NCI-H1694 (cell line): ENCODE measurements around the gene OR2M5.

Experiments
- DNase-seq: peaks from one replicate; lab custom pipeline; 2025; lab: John Stamatoyannopoulos, UW

The OR2M5 gene, protein sequence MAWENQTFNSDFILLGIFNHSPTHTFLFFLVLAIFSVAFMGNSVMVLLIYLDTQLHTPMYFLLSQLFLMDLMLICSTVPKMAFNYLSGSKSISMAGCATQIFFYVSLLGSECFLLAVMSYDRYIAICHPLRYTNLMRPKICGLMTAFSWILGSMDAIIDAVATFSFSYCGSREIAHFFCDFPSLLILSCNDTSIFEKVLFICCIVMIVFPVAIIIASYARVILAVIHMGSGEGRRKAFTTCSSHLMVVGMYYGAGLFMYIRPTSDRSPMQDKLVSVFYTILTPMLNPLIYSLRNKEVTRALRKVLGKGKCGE

DNA sequence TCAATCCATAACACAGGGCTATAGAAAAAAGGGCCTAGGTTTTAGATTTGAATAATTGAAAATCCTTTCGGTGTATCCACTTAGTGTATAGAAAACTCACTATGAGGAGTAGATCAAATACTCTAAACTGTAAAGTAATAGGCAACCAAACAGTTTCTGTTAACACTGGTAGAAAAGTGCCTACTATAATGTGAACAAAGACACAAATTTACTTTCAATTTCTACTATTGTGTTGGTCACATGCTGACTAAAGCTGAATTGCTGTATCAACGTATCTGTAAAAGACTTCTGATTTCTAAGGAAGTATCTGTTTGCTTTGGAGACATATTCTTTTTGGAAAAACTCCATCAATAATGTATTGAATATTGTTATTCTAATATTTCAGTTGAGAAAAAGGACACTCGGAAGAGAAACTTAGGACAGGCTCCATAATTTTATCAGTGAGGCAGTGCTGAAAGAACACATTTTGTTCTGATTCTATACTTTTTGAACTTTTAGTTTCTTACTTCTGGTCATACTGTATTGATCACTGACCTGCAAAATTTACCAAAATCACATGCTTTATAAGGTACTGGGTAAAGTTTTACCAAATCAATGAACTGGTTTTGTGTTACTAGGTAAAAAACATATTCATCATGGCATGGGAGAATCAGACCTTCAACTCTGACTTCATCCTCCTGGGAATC is at the start of gene OR2M5:
Gene OR2M5 (plus strand): TSS at position 636 of the 686 bp plus-strand sequence. CDS start 0 bp downstream, at position 636.
- no peak for DNase-seq

DNA sequence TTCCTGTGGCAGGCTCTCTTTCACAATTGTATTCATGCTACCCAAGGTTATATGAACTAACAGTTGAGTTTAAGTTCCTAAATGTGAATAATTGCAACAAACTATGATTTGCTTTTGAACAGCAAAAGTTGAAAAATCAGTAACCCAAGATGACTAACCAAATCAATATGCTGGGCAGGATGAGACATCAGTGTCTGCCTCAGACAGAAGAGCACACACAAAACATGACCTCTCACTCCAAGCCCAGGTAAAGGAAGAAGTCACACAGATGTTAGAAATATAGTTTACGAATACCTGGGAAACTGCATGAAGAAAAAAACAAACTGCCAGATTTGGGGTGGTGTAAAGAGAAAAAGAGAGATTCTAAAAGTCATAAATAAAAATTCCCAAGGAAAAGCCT is 46.4 kb upstream of the OR2M5 start:
- no peak for DNase-seq

DNA sequence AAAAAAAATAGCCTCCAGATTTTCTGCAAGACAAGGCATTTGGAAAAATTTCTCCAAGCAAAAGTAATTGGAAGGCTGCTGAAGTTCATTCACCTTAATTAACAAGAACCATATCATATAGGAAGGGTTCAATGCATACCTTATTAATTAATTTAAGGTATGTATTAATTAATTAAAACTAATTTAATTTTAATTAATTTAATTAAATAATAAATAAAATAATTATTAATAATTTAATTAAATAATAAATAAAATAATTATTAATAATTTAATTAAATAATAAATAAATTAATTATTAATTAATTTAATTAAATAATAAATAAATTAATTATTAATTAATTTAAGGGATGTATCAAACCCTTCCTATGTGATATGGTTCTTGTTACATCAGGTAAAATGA is 42.1 kb upstream of the OR2M5 start:
- no peak for DNase-seq

DNA sequence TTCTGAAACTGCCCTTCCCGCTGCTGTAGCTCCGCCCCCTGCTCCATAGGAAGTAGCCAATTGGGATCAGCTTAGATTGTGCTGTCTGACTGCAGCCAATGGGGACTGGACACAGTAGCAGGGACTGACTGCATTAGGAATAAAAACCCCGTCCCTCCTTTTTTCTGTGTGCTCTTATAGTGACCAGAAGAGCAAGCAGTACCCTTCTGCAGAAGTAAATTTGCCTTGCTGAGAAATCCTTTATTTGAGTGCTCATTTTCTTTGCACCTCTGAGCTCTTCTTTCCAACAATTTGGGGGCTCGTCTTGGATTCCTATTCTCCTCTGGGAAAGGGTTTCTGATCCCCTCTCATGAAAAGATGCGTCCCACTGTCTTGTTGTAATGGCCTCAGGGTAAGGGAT is 33.8 kb upstream of the OR2M5 start:
- no peak for DNase-seq

DNA sequence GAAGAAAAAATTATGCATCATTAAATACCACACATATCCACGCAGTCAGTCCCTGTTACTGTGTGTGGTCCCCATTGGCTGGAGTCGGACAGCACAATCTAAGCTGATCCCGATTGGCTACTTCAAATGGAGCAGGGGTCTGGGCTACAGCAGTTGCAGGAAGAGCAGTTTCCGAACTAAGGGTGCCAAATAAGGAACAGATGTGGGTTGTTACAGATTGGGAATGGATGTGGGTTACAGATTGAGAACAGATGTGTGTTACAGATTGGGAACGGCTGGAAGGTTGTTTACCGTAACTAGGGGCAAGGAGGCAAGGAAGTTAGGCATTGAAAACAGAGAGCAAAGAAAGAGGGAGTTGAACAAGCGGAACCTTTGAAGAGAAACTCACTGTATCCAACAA is 30.1 kb upstream of the OR2M5 start:
- DNase-seq = no peak

DNA sequence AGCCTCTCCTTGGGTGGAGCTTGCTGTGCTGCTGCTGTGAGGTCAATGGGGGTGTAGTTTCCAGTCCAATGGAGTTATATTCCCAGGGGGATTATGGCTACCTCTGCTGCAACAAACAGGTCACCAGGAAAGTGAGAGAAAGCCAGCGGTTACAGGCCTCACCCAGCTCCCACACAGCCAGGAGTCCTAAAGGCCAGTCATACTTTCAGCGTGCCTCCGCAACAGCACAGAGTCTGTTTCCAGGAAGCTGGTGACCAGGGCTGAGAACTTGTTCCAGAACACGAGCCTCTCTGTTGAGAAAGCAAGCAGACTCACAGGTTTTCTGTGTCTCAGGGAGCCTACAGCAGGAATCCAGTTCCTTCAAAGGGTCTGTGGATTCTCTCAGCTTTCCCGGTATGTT is 17.3 kb upstream of the OR2M5 start:
- no peak for DNase-seq

DNA sequence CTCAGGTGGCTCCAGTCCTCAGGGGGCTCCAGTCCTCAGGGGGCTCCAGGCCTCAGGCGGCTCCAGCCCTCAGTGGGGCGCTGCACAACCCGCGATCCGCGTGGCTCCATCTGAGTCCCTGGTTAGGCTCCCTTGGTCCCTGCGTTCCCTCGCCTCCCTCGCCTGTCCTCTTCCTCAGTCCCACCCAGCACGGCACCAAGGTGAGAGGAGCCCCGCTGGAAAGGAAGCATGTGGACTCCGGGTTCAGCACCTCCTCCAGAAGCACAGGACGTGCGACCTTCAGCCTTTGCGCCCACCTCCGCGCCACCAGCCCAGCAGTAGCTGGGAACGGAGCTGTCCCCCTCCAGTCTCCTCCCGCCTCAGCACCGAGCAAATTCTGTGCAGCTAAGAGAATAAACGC is 8.1 kb upstream of the OR2M5 start:
- DNase-seq = no peak

DNA sequence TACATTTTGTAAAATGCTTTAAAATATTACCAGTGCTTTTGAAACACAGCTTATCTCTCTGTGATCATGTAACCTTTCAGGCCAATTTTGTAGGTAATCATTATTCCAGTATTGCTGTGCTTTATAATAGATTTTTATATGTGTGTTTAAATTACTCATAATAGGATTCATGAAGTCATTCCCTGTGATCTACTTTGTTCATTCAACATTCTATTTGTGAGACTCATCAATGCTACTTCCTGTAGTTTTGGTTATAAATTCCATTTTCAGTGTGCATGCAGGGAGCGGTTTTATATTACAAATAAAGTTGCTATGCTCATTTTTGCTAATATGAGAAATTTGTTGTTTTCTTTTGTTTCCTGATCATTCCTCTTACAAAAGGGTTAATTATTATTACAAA is 4.1 kb upstream of the OR2M5 start:
- DNase-seq = no peak

DNA sequence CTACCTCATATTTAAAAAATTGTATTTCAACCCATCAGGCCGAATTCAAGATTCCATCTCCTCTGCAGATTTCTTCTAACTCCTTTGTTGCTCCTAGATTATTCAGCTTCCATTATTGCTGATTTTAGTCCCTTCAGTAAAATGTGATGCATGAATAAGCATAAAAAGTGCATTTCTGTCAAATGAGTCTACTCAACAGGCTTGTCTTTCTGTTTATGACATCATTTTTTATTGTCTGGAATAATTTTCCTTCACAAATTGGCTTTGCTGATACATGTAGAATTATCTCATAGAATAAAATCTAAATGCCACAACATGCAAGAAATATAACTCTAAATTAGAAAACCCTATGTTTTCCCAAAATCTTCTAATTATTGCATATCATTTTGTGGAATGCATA is 1.6 kb upstream of the OR2M5 start:
- no peak for DNase-seq

DNA sequence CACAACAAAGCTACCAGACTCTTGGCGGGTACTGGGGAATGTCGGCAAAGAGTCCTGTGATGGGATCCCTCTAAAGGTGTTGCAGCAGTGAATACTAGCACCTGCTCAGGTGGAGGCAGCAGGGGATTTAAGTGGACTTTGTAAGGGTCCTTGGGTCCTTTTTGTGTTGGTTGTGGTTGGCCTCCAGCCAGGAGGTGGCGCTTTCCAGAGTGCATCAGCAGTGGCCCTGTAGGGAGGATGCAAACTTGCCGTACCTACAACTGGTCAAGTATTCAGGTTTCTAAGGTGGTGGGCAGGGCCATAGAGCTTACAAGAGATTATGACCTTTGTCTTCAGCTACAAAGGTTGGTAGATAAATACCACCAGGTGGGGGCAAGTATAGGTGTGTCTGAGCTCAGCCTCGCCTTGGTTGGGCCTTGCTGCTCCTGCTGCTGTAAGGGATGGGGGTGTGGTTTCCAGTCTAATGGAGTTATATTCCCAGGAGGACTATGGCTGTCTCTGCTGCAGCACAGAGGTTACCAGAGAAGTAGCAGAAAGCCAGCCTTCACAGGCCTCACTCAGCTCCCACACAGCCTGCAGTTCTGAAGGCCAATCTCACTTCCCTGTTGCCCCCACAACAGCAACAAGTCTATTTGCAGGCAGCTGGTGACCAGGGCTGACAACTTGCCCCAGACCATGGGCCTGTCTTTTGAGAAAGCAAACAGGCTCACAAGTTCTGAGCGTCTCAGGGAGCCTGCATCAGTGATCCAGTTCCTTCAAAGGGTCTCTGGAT is 7.3 kb downstream of the OR2M5 start:
- DNase-seq = no peak

DNA sequence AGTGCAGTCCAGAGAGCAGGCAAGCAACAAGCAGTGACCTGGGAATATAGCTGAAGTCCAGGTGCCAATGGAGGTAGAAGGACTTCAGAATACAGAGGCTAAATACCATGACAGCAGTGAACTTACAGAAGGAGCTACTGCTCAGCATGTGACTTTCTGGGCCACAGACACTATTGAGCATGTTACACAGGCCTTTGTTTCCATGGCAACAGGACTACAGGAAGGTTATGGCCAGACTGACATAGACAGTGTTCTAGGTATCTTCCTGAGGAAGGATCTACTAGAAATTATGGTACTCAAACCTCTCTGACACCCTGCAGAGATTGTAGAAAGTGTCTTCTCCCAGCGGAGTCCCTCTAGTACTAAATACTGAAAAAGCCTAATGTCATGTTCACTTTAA is 11.0 kb downstream of the OR2M5 start:
- no peak for DNase-seq

DNA sequence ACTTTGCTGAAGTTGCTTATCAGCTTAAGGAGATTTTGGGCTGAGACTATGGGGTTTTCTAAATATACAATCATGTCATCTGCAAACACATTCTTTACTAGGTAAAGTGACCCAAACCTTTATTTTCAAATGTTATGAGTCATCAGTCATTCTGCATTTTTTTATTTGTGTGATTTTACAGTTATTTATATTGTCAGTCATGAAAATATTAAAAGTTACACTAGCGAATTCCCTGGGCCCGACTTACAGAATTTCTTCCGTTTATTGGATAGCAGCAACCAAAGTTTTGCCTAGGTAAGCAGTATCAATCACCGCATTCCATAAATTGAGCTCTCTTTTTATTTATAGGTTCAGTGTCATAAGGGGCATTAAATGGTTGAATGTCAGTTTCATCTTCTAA is 13.8 kb downstream of the OR2M5 start:
- DNase-seq = no peak

DNA sequence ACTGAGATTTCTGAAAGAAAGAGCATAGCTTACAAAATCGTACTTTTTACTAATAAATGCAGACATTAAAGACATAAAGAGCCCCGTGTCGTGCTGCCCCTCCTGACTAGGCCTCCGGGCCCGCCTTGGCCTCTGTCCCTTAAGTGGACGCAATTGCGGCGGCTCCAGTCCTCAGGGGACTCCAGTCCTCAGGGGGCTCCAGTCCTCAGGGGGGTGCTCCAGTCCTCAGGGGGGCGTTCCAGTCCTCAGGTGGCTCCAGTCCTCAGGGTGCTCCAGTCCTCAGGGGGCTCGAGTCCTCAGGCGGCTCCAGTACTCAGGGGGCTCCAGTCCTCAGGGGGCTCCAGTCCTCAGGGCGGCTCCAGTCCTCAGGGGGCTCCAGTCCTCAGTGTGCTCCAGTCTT is 19.1 kb downstream of the OR2M5 start:
- DNase-seq = no peak

DNA sequence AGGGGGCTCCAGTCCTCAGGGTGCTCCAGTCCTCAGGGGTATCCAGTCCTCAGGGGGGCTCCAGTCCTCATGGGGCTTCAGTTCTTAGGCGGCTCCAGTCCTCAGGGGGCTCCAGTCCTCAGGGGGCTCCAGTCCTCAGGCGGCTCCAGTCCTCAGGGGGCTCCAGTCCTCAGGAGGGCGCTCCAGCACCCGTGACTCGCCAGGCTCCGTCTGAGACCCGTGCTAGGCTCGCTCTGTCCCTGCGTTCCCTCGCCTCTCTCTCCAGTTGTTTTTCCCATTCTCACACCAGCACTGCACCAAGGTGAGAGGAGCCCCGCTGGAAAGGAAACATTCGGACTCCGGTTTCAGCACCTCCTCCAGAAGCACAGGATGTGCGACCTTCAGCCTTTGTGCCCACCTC is 20.2 kb downstream of the OR2M5 start:
- DNase-seq = no peak

DNA sequence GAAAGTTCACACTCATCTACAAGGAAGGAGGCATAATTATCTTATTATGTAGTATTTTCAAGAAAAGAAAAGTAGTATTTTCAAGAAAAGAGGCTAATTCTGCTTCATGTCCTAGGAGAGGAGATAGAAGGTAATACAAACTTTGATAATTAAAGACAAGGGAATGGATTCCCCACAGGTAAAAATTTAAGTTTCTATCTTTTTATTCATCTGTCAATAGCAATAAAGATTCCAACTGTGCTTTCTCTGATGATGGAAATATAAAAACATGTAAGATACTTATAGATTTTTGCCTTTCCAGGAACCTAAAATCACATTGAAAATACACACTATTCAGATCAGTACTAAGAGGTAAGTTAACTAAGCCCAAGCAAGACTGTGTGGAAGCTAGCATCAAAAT is 29.6 kb downstream of the OR2M5 start, which contains the start of gene OR2M2:
Gene OR2M2 (plus strand): TSS at position 301 of the 400 bp plus-strand sequence. CDS start 5,165 bp downstream, outside the sequence.
- no peak for DNase-seq

DNA sequence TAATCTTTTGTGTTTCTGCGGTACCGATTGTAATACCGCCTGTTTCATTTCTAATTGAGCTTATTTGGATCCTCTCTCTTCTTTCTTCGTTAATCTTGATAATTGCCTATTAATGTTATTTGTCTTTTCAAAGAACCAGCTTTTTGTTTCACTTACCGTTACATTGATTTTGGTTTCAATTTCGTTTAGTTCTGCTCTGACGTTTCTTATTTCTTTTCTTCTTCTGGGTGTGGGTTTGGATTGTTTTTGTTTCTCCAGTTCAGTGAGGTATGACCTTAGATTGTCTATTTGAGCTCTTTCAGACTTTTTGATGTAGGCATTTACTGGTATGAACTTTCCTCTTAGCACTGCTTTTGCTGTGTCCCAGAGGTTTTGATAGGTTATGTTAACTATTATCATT is 39.0 kb downstream of the OR2M5 start:
- DNase-seq = no peak

DNA sequence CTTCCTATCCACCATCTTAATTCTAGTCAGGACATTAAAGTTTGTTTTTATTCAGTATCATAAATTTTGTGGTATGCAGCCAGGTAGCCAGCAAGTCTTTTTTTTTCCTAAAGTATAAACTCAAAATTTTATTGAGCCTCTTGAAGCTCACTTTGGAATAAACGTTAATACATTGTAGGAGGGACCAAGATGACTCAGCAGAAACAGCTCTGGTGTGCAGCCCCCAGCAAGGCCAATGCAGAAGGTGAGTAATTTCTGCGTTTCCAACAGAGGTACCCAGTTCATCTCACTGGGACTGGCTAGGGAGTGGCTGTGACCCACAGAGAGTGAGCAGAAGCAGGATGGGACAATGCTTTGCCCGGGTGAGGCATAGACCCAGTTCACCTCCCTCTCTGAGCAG is 42.4 kb downstream of the OR2M5 start:
- DNase-seq = no peak

DNA sequence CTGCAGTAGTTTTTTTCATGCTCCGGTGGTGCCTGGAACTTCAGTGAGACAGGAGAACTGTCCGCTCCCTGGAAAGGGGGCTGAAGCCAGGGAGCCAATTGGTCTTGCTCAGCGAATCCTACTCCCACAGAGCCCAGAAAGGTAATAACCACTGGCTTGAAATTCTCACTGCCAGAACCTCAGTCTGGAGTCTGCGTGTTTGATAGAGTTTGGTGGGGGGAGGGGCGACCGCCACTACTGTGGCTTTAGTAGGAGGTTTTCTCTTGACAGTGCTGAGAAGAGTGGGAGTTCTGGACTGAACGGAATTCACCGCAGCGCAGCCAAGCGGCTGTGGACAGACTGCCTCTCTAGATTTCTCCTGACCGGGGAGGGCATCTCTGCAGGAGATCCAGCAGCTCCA is 44.1 kb downstream of the OR2M5 start:
- DNase-seq = no peak

DNA sequence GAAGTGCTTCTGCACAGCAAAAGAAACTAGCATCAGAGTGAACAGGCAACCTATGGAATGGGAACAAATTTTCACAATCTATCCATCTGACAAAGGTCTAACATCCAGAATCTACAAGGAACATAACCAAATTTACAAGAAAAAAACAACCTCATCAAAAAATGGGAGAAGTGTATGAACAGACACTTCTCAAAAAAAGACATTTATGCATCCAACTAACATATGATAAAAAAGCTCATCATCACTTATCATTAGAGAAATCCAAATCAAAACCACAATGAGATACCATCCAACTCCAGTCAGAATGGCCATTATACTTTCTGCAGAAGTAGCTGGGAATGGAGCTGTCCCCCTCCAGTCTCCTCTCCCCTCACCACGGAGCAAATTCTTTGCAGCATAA is 49.2 kb downstream of the OR2M5 start:
- DNase-seq = no peak
